Activated effector memory CD4-positive, alpha-beta T cell treated with Interleukin-2 at 50 U/mL for 16 hours (primary cell): ENCODE measurements around the gene TRIM62.
"Not testable (repeated sequence)": the region's sequence is repeated elsewhere in the genome, so short reads cannot be mapped to it uniquely, and the experiment has no call there.

Experiments used
- DNase-seq: peaks from one replicate; pipeline ENCODE4 v3.0.0-alpha.2; 2020

TRIM62 gene

DNA sequence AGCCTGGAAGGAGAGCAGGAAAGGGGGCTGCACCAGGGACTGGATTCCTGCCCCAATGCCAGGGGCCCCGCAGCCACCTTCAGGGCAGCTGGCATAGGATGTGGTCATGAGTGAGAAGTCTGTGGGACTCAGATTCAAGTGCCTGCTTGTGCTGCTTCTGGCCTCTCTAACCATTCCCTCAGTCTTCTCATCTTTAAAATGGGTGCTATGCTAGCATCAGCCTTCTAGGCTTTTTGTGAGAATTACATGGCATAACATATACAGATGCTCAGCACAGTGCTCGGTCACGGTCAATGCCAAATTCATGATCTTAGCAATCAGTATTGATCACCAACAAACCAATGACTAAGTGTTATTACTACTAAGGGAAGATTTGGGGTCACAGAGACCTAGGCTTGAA is 23.5 kb downstream of the TRIM62 start:
- no peak for DNase-seq

DNA sequence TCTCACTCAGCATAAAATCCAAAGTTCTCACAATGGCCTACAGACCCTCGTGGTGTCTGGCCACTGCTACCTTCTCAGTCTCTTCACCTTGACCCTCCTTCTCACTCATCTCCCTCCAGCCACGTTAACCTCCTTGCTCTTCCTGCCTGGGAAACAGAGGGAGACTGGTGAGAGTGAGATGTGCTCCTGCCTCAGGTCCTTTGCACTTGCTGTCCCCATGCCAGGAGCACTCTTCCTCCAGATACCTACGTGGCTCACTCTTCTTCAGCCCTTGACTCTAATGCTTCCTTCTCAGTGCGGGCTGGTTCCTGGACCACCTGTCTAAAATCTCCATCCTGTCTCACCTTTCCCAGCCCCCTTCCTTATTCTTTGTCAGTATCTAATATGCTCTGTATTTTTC is 24.7 kb downstream of the TRIM62 start:
- DNase-seq: no peak

DNA sequence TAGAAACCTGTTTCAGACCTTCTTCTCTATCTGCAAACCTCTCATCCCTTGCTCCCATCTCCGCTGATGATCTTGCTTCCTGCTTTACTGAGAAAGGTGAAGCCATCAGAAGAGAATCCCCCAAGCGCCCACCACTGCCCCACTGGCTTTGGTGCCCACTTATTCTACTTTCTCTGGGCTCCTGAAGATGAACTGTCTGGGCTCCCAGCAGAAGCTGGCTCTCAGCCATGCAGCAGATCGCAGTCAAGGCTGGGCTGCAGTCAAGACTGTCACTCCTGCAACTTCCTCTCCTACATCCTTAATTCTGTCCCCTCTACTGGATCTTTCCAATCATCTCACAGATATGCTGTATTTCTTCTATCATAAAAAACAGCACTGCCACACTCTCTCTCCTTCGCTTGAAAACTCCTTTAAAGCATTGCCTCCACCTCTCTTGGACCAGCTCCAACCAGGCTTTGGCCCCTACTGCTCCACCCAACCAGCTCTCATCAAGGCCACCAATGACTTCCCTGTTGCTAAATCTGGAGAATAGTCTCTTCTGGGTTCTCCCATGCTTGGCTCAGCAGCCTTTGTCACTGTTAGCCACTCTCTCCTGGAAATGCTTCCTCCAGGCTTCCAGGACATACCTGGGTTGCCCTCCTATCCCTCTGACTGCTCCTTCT is 25.8 kb downstream of the TRIM62 start:
- no peak for DNase-seq

DNA sequence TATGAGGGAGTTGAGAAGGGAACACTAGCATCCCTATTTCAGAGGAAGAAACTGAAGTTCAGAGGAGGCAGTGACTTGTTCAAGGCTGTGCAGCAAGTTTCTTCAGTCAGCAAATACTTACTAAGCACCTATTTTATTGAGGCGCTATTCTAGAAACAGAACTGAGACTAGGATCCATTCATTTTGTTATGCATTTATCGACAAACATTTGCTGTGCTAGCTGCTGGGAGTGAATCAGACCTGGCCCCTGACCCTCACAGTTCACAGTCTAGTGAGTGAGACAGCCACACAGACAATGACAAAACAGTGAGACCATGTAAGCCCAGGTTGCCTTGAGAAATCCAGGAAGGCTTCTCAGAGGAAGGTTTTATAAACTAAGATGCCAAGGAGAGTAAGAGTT is 28.2 kb downstream of the TRIM62 start:
- no peak for DNase-seq

DNA sequence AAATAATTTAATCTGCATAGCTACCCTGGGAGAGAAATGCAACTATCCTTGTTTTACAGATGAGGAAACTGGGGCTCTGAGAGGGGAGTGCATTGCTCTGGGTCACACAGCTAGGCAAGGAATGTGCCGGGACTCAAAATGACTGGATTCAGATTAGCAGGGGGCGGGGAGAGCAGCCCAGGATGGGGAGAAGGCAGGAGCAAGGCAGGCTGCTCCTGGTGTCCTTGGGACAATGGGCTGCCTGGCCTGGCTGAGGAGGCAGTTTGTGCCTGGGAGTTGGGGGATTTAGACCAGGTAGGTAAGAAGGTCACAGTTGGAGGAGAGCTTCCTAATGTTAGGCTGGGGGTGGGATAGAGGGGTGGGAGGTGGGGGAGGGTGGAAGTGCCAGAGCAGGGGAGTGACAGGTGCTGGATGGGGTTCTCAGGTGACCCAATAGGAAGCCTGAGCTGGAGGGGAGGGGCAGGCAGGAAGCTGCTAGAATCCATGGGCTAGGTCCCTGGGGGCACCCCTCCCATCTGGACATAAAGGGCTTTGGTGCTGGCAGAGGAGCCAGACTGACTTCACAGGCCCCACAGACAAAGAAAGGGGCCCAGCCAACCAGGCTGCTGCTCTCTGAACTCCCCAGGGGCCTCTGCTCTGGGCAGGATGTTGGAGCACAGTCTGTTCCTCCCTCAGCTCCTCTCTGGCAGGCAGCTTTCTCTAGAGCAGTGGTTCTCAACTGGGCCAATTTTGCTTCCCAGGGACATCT is 29.0 kb downstream of the TRIM62 start:
- no peak for DNase-seq

DNA sequence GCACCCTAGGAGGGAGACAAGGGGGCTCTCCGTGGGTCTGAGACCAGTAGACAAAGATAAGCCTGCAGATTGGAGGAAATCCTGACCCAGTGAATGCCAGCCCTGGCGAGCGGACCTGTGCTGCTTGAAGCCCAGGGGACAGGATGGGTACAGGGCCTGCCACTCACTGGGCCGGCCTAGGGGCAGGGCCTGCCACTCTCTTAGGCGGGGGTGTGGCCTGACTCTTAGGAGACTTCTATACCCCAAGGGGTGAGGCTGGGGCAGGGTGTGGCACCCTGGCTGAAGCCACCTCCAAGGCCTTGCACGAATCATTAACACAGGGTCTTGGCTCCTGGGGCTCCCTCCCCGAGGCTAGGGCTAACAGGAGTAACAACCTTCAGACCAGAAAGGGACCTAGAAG is 30.7 kb downstream of the TRIM62 start:
- DNase-seq: no peak

DNA sequence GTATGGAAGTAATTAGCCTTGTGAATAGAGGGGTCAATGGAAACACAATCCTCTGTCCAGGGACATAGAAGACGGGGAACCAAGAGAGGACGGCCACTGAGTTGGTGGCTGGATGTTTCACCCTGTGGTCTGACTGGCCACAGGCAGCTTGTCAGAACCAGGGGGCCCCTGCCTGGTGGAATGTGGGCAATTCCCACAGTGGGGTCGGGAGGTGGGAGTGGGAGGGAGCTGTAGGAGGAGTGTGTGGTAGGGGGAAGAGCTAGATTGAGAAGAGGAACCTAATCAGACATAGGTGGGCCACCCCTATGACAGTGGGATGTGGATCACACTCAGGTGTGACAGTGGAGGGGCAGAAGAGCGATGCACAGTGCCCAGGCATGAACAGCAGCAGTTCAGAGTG is 31.3 kb downstream of the TRIM62 start:
- DNase-seq: no peak

DNA sequence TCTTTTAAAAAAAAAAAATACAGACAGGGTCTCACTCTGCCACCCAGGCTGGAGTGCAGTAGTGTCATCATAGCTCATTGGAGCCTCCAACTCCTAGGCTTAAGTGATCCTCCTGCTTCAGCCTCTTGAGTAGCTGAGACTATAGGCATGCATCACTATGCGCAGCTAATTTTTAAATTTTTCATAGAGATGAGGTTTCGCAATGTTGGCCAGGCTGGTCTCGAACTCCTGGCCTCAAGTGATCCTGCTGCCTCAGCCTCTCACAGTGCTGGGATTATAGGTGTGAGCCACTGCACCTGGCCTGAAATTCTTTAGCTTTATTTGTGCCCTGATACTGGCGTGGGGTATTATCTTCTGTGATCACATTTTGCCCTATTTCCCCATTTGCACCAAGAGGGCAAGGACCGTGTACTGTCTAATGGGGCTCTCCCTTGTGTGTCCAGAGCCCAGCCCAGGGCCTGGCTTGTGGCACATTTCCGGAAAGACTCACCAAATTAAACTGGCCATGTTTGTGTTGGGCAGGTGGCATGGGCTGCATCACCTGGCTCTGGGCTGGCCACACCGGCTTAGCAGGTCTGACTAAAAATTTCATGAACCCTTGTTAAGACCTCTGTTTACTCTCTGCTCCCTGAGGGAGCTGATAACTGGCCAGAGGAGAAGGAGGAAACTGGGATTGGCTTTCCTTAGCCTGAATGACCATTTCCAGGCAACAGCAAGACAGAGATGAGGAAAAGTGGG is 32.2 kb downstream of the TRIM62 start:
- DNase-seq: no peak

DNA sequence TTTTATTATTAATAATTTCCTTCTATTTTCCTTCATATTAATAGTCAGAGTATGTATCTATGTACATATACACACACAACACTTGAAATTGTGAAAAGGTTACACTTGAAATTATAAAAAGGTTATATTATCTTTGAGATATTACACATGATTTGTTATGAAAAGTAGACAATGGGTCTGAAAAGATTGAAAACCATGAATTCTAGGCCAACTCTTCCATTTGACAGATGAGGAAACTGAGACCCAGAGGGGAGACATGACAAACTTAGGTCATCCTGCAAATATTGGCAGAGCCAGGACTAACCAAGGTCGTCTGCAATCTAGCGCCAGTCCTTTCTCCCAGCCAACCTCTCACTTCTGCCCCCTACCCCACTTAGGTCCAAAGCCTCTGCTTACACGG is 33.2 kb downstream of the TRIM62 start:
- DNase-seq: no peak

DNA sequence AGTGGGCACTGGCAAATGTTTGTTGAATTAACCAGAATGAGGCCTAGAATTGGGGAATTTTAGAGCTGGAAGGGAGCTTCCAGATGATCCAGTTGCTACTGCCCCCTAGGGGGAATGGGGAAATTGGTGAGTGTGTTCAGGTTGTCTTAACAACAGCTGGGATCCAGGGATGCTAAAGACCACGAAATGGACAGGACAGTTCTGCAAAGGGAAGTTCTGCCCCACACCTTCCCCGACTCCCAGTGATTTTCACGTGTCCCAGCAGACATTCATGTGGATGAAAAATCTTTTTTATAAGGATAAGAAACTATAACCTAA is 33.9 kb downstream of the TRIM62 start:
- DNase-seq: no peak

DNA sequence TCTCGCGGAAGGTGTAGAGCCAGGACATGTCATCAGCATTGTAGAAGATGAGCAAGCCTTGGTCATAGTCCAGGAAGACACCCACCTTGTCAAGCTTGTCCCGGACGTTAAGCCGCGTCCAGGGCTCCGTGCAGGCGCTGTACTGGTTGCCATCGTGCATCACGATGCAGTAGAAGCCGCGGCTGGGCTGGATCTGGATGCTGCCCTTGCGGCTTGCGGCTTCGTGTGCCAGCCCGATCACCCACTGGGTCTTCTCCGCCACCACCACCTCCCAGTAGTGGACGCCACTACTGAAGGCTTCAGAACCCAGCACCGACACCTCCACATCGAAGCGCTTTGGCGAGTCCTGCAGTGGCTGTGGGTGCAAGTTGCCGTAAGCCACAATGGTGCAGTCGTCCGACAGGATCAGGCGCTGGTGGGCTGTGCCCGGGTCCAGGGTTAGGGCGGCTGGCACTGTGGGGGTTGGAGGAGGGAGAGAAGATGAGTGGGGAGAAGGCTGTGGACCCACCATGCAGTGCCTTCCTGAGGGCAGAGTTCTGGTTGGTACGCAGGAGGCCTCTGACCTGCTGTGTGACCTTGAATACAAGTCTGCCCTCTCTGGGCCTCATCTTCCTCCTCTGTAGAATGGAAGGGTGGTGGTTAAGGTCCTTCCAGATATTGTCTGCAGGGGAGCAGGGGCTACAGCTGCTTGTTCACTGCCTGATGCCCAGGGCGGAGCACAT is 34.4 kb downstream of the TRIM62 start:
- no peak for DNase-seq

DNA sequence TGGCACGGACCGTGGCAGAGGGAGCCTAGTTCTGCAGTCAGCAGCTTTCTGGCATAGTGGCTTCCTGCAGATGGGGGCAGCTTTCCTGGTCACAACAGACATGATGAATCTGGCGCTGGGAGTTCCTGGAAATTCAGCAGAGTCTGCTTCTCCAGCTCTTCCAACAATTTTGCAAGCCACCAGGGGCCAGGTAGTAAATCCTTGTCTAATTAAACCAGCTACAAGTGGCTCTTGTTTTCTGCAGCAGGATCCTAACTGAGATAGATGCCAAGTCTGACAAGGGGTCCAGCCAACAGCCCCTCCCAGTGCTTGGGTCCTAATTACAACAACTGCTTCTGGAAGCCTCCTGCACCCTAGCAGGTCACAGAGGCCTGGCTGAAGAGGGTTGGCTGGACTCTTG is 35.8 kb downstream of the TRIM62 start:
- no peak for DNase-seq

DNA sequence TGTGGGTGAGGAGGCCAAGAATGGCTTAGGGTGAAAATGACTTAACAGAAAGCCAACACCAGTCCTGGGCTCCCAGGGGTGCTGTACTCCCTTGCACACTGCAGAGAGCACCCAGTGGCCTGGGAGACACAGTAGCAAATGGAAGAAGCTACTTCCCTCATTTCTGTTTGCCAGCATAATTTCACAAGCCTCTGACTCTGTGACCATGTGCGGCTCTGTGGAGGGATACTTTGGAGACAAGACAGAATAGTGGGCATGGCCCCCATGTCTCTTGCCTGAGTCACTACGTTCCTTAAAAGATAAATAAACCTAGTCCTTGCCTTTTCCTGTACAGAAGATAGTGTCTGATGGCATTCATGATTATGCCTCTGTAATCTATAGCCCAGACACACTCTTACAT is 38.1 kb downstream of the TRIM62 start:
- no peak for DNase-seq

DNA sequence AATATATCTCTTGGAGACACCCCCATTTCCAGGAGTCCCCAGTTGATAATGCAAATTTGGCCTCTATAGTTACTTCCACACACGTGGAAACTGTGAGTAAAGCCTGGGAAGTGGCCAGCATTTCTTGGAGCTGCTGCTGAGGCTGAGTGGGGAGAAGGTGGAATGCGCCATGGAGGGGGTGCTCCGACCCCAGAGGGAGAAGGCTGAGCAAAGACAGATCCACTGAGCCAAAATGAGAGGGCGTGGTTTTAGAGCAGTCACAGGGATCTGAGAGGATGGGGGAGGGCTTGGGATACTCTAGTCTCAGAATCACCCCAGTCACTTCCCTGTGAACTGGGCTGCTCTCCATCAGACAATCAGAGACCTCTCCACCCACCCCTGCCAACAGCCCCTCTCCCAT is 38.7 kb downstream of the TRIM62 start:
- DNase-seq: no peak

DNA sequence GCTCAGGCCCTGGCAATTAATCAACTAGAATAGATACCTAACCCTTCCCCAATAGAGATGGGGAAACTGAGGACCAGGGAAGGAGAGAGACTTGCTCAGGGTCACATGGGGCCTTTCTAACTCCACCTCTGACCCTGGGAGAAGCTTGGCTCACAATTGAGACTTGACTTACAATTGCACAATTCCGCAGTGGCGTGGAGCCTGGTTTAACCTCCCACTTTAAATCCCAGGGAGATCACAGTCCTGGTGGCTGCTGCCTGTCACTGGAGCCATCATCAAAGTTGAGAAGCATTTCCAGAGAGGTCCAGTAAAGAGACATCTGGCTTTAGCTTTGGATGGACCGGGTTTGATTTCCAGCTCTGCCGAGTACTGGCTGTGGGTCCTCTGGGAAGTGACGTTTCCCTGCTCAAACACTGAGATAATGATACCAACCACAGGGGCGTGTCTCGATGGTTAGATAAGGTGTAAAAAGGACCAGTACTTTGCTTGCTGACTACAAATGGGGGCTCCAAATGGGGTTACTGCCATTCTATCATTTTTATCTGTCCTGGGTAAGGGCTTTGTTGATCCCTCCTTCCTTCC is 39.3 kb downstream of the TRIM62 start:
- DNase-seq: no peak

DNA sequence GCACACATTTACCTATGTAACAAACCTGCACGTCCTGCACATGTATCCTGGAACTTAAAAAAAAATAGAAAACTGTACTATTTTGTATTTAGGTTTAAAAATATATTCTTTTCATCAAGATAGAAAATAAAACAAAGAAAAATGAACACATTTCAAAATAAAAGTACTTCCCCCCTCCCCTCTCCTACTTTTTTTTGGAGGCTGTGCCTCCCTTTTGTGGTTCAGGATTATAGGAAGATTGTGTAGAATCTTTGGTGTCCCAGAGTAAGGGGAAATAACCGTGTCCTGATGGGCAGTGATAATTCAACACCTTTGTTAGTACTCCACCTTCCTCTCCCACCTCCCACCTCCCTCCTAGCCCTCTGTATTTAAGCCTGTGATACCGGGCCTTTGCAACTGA is 40.1 kb downstream of the TRIM62 start:
- DNase-seq: no peak

DNA sequence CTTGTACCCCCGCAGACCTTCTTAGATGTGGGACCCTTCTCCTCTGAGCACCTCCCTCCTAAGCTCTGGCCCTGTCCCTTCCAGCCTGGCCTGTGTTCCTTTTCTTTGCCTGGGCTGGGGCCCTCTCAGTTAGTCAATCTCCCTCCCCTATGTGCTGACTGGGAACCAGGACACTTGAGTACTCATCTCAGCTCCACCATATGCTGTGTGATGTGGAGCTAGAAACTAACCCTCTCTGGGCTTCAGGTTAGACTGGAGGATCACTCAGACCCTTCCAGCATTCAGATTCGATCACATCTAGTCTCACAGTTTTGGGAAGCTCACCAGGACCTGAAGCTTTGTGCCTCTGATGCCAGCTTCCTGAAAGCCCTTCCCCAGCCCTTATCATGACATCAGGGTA is 40.6 kb downstream of the TRIM62 start:
- DNase-seq: no peak

DNA sequence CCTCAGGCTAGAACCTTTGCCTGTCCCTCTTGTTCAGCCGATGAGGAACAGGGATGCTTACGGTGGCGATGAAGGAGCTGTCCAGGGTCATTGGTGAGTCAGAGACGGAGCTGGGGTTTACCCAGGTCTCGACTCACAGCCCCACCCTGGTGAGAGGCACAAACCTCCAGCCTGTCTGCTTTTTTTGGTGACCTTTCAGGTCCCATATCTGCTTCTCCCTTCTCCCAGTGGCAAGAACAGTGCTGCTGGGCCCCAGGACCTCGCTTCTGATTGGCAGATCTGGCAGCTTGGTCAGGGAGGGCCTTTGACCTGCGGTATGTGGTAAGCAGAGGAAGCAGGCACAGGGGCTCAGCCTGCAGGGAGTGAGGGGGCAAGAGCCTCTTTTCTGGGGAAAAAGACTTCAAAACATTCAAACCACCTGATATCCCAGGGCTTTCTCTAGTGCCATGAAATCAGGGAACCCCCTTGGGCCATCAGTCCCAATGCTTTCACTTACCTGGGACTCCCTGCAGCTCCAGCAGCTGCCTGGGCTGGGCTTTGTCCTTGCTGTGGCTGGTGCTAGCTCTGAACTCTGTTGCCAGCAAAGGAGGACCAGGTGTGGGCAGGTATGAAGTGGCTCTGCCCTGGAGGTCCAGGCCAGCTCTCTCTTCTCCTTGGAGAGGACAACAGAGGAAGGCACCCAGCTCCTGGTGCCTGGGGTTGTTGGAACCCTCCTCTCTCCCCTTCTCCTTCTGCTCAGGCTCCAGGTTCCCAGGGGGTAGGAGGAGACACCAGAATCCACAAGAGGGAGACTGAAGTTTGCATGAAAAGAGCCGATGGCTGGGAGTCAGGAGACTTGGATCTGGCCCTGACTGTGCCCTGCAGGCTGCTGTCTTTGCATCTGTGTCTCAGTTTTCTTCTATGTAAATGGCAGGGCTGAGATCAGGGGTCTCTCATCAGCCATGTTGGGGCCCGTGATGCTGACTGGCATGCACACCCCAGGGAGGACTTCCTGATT is 41.4 kb downstream of the TRIM62 start:
- no peak for DNase-seq

DNA sequence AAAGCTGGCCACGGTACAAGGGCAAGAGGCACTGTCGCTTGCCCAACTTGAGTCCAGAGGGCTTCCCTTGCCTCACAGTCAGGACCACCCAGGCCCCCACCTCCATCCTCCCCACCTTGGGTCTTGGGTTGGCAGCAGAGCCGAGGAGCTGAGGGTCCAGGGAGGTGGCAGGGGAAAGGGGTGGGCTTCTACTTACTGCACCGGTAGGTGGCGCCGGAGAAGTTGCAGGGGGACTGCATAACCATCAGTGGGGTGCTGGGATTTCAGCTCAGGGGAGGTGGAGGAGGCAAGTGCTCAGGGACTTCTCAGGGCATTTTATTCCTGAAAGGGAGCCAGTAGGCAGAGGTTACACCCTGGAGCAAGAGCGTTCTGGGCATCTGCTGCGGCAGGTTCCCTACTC is 44.0 kb downstream of the TRIM62 start:
- DNase-seq: no peak

DNA sequence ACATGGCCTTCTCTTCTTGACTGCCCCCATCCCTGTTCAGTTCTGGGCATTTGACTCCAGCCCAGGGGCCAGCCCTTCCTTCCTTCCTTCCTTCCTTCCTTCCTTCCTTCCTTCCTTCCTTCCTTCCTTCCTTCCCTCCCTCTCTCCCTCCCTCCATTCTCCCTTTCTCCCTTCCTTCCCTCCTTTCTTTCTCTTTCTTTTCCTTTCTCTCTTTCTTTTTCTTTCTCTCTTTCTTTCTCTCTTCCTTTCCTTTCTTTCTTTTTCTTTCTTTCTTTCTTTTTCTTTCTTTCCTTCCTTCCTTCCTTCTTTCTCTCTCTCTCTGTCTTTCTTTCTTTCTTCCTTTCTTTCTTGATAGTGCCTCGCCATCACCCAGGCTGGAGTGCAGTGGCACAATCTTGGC is 45.8 kb downstream of the TRIM62 start:
- not testable (repeated sequence) for DNase-seq

DNA sequence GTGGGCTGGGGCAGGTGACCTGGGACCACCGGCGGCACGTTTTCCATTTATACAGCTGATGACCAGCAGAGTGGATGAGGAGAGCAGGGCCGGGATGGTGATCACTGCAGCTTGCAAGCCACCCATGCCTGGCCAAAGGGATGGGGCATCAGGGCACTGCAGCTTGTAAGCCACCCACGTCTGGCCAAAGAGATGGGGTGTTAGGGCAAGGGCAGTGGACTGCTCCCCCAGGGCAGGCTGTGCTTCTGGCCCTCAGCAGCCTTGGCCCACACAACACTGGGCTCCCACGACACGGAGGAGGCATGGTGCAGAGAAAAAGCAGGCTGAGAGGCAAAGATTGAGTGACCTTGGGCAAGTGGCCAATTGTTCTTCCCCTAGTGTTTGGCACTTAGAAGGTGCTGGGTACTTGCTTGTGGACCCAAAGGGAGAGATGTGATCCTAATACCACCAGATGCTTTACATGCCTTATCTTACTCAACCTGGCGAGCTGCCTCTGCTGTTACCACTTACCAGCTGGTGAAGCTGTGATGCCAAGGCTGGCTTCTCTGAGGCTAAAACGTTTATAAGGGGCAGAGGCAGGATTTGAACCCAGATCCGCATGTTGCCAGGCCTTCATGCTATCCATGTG is 48.3 kb downstream of the TRIM62 start:
- DNase-seq: no peak

DNA sequence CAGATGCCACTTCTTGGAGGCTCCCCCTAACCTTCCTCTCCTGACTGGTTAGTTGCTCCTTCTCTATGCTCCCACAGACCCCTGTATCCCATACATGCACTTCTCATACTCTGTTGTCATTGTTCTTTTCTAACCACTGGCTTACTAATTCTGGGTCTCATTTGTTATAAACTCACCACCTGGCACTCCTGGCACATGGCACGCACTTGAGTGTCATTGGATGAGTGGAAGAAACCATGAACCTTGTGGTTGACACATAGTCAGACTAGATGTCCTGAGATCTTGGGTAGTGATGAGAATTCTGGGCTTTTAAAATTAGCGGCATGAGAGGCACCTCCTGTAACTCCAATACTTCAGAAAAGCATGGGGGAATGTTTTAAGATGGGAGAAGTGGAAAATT is 49.3 kb downstream of the TRIM62 start:
- DNase-seq: no peak
